Measurements from ENCODE around the gene GSAP.

- TF ChIP-seq POLR2A (IDR thresholded peaks at IDR 0.05; ENCODE audit: extremely low read depth, insufficient read length) (no peak), CTCF (IDR thresholded peaks at IDR 0.05; ENCODE audit: low read depth, low read length) (peak; percentile 15), MYC (IDR thresholded peaks at IDR 0.05; ENCODE audit: low read depth, low read length) (no peak)
These were observed 123.1 kb downstream of the GSAP start for GRCh38 chr7:77293046-77293445.
